Activated CD4-positive, CD25-positive, alpha-beta regulatory T cell treated with anti-CD3 and anti-CD28 coated beads, Interleukin-2, amount 50 U/mL, for 16 hours (primary cell): Measurements from ENCODE around the gene EPHA1.
"Not testable (repeated sequence)": the region's sequence is repeated elsewhere in the genome, so short reads cannot be mapped to it uniquely, and the experiment has no call there.

Source experiments
- DNase-seq: peaks from one replicate; pipeline ENCODE4 v3.0.0-alpha.2; 2020; ENCODE audit warnings: low read depth, low spot score

Gene EPHA1

GRCh38 chr7:143405173-143406001 lies 3.3 kb downstream of the EPHA1 start:
- DNase-seq, result no peak

GRCh38 chr7:143402233-143402632 lies 6.4 kb downstream of the EPHA1 start:
- not testable (repeated sequence) for DNase-seq

GRCh38 chr7:143401265-143401664 lies 7.4 kb downstream of the EPHA1 start:
- DNase-seq, result no peak

GRCh38 chr7:143399642-143400041 lies 9.0 kb downstream of the EPHA1 start:
- DNase-seq, result no peak

- no peak for DNase-seq
These were observed 9.5 kb downstream of the EPHA1 start for GRCh38 chr7:143399151-143399550.

GRCh38 chr7:143398616-143399015 lies 10.0 kb downstream of the EPHA1 start:
- DNase-seq, result no peak

- DNase-seq, result no peak
These were observed 10.7 kb downstream of the EPHA1 start for GRCh38 chr7:143397710-143398530.

GRCh38 chr7:143396625-143397556 lies 11.8 kb downstream of the EPHA1 start:
- no peak for DNase-seq

GRCh38 chr7:143396182-143396581 lies 12.5 kb downstream of the EPHA1 start:
- no peak for DNase-seq

- DNase-seq, result no peak
These were observed 13.2 kb downstream of the EPHA1 start for GRCh38 chr7:143395187-143396149.

GRCh38 chr7:143394777-143395176 lies 13.9 kb downstream of the EPHA1 start:
- DNase-seq, result no peak

- DNase-seq, result no peak
These were observed 14.6 kb downstream of the EPHA1 start for GRCh38 chr7:143394068-143394467.

- no peak for DNase-seq
These were observed 15.2 kb downstream of the EPHA1 start for GRCh38 chr7:143393267-143394041.

GRCh38 chr7:143392875-143393266 lies 15.8 kb downstream of the EPHA1 start:
- DNase-seq, result no peak

GRCh38 chr7:143392427-143392826 lies 16.2 kb downstream of the EPHA1 start:
- DNase-seq, result not testable (repeated sequence)

- no peak for DNase-seq
These were observed 16.9 kb downstream of the EPHA1 start for GRCh38 chr7:143391462-143392404.

- no peak for DNase-seq
These were observed 17.8 kb downstream of the EPHA1 start for GRCh38 chr7:143390773-143391317.

- no peak for DNase-seq
These were observed 18.4 kb downstream of the EPHA1 start for GRCh38 chr7:143390104-143390772.
